GM12892 (cell line): Measurements from ENCODE around the gene TMEM63A.

Experiments
- POLR2A ChIP-seq: IDR thresholded peaks from 2 replicates; pipeline ENCODE4 v1.6.1; 2011; ENCODE audit warnings: low read depth, low read length, control low read depth
- POLR2AphosphoS5 ChIP-seq: IDR thresholded peaks from 2 replicates; pipeline ENCODE4 v1.6.1; 2011; ENCODE audit warnings: low read depth, low read length, control low read depth

GRCh38 chr1:225812488-225813213 is 69.5 kb downstream of the TMEM63A start:
- TF ChIP-seq POLR2AphosphoS5 (no peak), POLR2A (no peak)
